WERI-Rb-1 (cell line): ENCODE data around the gene TPT1.

Experiments
- DNase-seq: peaks from one replicate; pipeline ENCODE4 v3.0.0-alpha.2; 2020
- H3K27ac ChIP-seq: fragments of 250-450 bp; sonication (Bioruptor Pico); 2 replicates; pipeline ENCODE4 v1.5.1; 2020; ENCODE audit warnings: mild to moderate bottlenecking, moderate library complexity
- H3K27me3 ChIP-seq: fragments of 250-450 bp; sonication (Bioruptor Pico); 2 replicates; pipeline ENCODE4 v1.5.1; 2021; ENCODE audit warnings: mild to moderate bottlenecking, low read depth, moderate library complexity; ENCODE audit not compliant: insufficient read depth, severe bottlenecking
- H3K36me3 ChIP-seq: fragments of 250-450 bp; sonication (Bioruptor Pico); 2 replicates; pipeline ENCODE4 v1.5.1; 2020; ENCODE audit warnings: mild to moderate bottlenecking, moderate library complexity
- H3K4me3 ChIP-seq: 2 replicates; pipeline ENCODE4 v1.5.1; 2011; ENCODE audit warnings: low read depth, mild to moderate bottlenecking, control low read depth, low read length
- H3K9me3 ChIP-seq: fragments of 250-450 bp; sonication (Bioruptor Pico); 2 replicates; pipeline ENCODE4 v1.5.1; 2021; ENCODE audit warnings: mild to moderate bottlenecking, moderate library complexity; ENCODE audit not compliant: severe bottlenecking
- CTCF ChIP-seq: IDR thresholded peaks from 2 replicates; pipeline ENCODE4 v1.5.1; 2011; ENCODE audit warnings: low read depth, mild to moderate bottlenecking, control low read depth, inconsistent platforms, low read length

The TPT1 gene

GRCh38 chr13:45298206-45298505 is 42.8 kb downstream of the TPT1 start:
- H3K27ac ChIP-seq = no peak overlapping the region
- H3K36me3 ChIP-seq = no peaks in the 10 kb centered on the region
- no peaks in the 10 kb centered on the region for H3K27me3 ChIP-seq
- H3K9me3 ChIP-seq = peaks cover 4% of the 10 kb centered on the region
- TF ChIP-seq CTCF = no peak
- H3K4me3 ChIP-seq = no peak overlapping the region
- DNase-seq = no peak

- H3K36me3 ChIP-seq = no peaks in the 10 kb centered on the region
- H3K9me3 ChIP-seq = peaks cover 4% of the 10 kb centered on the region
- no peak for TF ChIP-seq CTCF
- H3K27ac ChIP-seq = no peak overlapping the region
- no peak overlapping the region for H3K4me3 ChIP-seq
- H3K27me3 ChIP-seq = no peaks in the 10 kb centered on the region
- no peak for DNase-seq
Measured at GRCh38 chr13:45297456-45298205, 43.4 kb downstream of the TPT1 start.

GRCh38 chr13:45296259-45296658 is 44.7 kb downstream of the TPT1 start:
- Histone ChIP-seq H3K4me3 (no peak overlapping the region), H3K27ac (no peak overlapping the region), H3K27me3 (no peaks in the 10 kb centered on the region), H3K9me3 (no peaks in the 10 kb centered on the region), H3K36me3 (no peaks in the 10 kb centered on the region)
- no peak for DNase-seq
- TF ChIP-seq CTCF = no peak

GRCh38 chr13:45295536-45295935 is 45.4 kb downstream of the TPT1 start:
- no peak for DNase-seq
- Histone ChIP-seq H3K27me3 (no peaks in the 10 kb centered on the region), H3K27ac (no peak overlapping the region), H3K36me3 (no peaks in the 10 kb centered on the region), H3K9me3 (no peaks in the 10 kb centered on the region), H3K4me3 (no peak overlapping the region)
- TF ChIP-seq CTCF = no peak

GRCh38 chr13:45292176-45292575 is 48.8 kb downstream of the TPT1 start:
- H3K36me3 ChIP-seq = no peaks in the 10 kb centered on the region; the same call in 1 of the 2 replicates
- H3K27me3 ChIP-seq = no peaks in the 10 kb centered on the region
- no peak overlapping the region for H3K4me3 ChIP-seq
- TF ChIP-seq CTCF = no peak
- no peaks in the 10 kb centered on the region for H3K9me3 ChIP-seq
- DNase-seq = no peak
- H3K27ac ChIP-seq = no peak overlapping the region
